Spleen (tissue), 7 donors: ENCODE data around the gene POLG.

Source experiments
- CTCF ChIP-seq, 11 experiments: fragments of 200-600 bp in 7 of 11; fragments of 450-650 bp in 4 of 11; sonication (generic) in 4 of 11; IDR thresholded peaks in 8 of 11; conservative IDR thresholded peaks in 3 of 11; 1 replicate in 7 of 11; 2 replicates in 4 of 11; pipeline versions ENCODE4 v1.4.0 to v1.8.0; 2016 to 2021; ENCODE audit warnings: antibody characterized with exemption in 11 of 11, inconsistent platforms in 4 of 11, mild to moderate bottlenecking in 1 of 11
- POLR2AphosphoS5 ChIP-seq, 3 donors: sonication (generic); formaldehyde crosslinking; IDR thresholded peaks; one replicate each; pipeline ENCODE4 v1.5.1; 2017; ENCODE audit warnings: antibody characterized with exemption in 3 of 3
- donor health status: DM: no; HTN: no; CAD: no; lungs with moderate emphysema.
- donor health status: DM: no; HTN: no; CAD: no.
- donor health status: DM: no; HTN: no; CAD: no.

GRCh38 chr15:89366656-89367393, 32.2 kb upstream of the POLG start:
- TF ChIP-seq CTCF (IDR thresholded peaks at IDR 0.05 in 8 of 11, conservative IDR thresholded peaks at IDR 0.05 in 3 of 11): no peak
- no peak for TF ChIP-seq POLR2AphosphoS5 (IDR thresholded peaks at IDR 0.05)
